Glomerular visceral epithelial cell (primary cell): ENCODE data around the gene ALG14.
A peak's percentile ranks its signal among the peaks of the same experiment; 100 is the strongest.
"Not testable (repeated sequence)": the region's sequence is repeated elsewhere in the genome, so short reads cannot be mapped to it uniquely, and the experiment has no call there.

Experiments
- DNase-seq: peaks from one replicate; pipeline ENCODE4 v3.0.0-alpha.2; 2016; ENCODE audit errors: extremely low spot score

The ALG14 gene

DNA sequence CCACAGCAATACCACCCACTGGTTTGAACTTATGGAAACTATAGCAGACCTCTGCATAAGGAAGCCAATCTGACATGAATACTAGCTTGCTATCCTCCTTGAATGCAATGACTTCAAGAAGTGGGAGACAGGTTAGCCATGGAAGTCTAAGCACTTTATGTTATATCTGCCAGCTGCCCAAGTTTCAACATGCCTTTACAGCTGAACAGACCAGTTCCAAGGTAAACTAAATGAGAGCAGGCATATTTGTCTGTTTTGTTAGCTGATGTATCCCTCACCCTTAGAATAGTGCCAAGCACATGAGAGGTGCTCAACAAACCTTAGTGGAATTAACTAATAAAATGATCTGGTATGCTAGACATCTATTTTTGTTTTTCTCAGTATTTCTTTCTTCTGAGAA is 65.1 kb downstream of the ALG14 start:
- DNase-seq = no peak

- no peak for DNase-seq
Measured at GRCh38 chr1:95006681-95007080, 66.1 kb downstream of the ALG14 start.

GRCh38 chr1:95005584-95005983 is 67.2 kb downstream of the ALG14 start:
- no peak for DNase-seq

DNA sequence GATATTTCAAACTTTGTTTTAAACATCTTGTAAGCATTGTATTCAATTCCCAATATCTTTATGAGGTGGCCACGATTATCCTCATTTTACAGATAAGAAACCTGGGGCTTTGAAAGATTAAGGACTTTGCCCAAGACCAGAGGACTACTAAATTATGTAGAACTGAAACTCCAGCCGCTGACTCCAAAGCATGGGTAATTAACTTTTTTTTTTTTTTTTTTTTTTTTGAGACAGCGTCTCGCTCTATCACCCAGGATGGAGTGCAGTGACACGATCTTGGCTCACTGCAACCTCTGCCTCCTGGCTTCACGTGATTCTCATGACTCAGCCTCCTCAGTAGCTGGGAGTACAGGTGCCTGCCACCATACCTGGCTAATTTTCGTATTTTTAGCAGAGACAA is 68.7 kb downstream of the ALG14 start:
- DNase-seq = no peak

DNA sequence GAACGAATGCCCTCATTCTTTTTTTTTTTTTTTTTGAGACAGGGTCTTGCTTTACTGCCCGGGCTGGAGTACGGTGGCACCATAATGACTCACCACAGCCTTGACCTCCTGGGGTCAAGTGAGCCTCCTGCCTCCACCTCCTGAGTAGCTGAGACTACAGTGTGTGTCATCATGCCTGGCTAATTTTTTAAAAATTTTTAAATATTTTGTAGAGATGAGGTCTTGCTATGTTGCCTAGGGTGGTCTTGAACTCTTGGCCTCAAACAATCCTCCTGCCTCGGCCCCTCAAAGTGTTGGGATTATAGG is 69.4 kb downstream of the ALG14 start:
- peak; percentile 39 for DNase-seq

- no peak for DNase-seq
Measured at GRCh38 chr1:95002540-95003432, 70.0 kb downstream of the ALG14 start.

- DNase-seq = no peak
Measured at GRCh38 chr1:95002164-95002539, 70.6 kb downstream of the ALG14 start.

DNA sequence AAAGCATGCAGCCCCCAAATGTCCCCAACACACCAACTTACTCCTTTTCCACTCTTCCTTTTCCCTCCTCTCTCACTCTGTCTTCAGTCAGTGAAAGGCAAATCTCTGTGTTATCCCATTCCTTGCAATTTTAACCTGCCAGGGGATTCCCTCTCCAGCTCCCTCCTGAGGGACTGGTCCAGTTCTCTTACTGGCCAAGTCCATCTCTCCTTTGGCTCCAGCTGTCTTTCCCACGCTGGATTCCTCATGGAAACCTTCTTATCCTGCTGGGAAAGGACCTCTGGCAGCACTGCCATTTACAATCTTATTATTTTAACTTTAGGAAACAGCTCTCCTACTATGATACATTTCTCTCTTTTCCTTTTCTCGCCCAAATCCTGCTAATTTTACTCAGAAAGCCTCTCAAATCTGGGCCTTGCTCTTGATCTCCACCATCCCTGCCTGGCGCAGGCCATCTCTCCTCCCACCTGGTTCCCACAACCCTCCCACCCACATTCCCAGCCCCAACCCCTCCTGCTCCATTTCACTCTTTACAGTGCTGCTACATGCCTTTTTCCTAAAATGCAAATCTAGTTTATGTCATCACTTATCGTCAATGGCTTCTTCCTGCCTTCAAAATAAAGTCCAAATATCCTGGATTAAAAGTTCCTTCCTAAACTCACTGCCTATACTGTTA is 73.2 kb downstream of the ALG14 start:
- no peak for DNase-seq

DNA sequence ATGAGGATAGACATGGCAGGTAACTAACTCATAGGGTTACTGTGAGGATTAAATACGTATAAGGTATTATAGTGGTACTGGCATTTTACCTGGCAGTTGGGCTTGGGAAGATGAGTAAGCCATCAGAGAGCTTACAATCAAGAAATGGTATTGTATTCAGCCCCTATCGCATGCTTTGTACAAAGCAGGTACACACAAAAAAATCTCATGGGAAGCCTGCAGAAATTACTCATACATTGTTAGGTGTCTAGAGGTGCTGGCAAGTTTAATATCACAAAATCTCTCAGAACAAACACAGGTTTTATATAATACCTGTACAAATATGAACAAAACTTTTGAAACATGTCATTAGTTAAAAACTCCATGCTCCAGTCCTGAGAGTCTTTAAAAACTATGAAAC is 74.0 kb downstream of the ALG14 start:
- DNase-seq = no peak

DNA sequence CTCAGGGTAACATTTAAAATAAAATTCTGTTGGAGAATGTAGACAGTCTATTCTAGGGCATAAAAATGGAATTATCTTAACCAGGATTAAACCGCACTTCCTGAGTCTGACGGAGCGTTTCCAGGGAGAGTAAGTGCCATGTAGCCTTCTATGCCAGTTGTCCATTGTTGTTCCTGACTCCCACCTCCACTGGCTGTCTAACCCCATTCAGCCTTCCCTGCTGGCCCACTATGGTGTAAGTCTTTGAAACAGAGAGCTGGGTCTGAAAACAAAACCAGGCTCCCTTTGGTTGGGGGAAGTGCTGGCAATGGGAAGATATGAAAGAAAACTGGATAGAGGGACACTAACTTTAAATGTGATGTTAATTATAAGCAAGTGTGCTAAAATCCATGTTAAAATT is 74.6 kb downstream of the ALG14 start:
- no peak for DNase-seq

DNA sequence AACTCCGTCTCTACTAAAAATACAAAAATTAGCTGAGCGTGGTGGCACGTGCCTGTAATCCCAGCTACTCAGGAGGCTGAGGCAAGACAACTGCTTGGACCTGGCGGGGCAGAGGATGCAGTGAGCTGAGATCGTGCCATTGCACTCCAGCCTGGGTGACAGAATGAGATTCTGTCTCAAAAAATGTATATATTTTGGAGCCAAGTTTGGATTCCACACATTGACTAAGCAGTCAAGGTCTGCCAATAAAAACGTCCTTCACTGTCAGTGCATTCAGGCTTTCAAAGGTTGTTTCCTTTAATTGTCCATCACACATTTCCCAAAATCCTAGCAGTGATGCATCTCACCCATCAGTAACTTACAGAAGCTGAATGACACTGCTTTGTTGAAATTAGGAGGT is 77.2 kb downstream of the ALG14 start:
- not testable (repeated sequence) for DNase-seq

GRCh38 chr1:94994805-94995204 is 77.9 kb downstream of the ALG14 start:
- no peak for DNase-seq

- DNase-seq = no peak
Measured at GRCh38 chr1:94993931-94994645, 78.7 kb downstream of the ALG14 start.

DNA sequence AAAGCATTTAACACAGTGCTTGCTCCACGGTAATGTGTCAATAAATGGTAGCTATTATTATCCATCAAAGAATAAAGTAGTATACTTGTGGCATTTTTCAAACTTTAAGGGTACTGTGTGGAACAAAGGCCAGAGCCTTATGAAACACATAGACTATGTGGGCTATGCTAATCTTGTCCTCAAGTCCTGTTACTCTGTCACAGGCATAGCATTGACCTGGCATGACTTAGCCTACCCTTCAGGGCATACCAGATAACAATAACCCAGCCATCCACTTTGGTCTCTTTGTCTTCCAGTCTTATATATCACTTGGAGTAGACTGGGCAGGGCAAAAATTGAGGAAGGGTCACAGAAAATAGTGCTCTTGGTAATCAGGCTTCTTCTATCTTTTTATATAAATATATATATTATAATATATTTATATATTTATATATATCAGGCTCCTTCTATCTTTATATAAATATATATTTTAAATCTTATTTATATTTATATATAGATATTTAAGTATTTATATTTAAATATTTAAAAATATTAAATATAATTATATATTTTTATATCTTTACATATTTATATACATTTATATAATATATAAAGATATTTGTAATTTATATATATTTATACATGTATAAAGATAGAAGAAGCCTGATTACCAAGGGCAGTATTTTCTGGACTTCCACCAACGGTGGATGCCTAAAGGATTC is 79.7 kb downstream of the ALG14 start:
- no peak for DNase-seq

DNA sequence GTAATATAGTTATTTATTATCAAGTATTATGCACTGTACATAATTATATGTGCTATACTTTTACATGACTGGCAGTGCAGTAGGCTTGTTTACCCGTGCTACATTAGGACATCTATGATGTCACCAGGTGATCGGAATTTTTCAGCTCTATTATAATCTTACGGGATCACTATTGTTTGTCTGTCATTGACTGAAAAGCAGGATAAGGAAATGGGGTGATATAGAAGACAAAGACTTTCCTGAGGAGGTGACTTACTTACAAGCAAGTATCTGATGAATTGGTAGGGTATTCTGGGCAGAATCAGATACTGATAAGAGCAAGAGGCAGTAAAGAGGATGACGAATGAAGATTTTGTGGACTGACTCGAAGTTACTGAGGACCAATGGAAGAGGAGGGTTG is 80.6 kb downstream of the ALG14 start:
- DNase-seq = no peak

- DNase-seq = no peak
Measured at GRCh38 chr1:94989911-94990473, 82.8 kb downstream of the ALG14 start.

- DNase-seq = peak; percentile 12
Measured at GRCh38 chr1:94989398-94989797, 83.4 kb downstream of the ALG14 start.

DNA sequence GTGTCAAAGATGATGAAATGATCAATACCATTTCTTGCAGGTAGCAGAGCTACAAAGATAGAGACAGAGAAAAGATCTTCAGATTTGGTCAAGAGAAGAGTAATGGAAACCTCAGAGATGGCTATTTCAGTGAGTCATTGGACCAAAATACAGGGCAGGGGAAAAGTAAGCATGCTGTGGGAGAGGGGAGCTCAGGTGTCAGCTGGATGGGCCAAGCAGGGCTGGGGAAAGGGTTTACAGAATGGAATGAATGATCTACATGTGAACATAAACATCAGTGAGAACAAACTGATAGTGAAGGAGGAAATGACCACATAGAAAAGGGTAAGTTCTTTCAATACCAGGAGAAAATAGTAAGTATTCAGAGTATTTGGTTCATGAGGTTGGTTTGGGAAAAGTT is 84.4 kb downstream of the ALG14 start:
- no peak for DNase-seq

GRCh38 chr1:94986783-94987182 is 86.0 kb downstream of the ALG14 start:
- peak; percentile 39 for DNase-seq

GRCh38 chr1:94983171-94983739 is 89.5 kb downstream of the ALG14 start:
- peak; percentile 62 for DNase-seq

DNA sequence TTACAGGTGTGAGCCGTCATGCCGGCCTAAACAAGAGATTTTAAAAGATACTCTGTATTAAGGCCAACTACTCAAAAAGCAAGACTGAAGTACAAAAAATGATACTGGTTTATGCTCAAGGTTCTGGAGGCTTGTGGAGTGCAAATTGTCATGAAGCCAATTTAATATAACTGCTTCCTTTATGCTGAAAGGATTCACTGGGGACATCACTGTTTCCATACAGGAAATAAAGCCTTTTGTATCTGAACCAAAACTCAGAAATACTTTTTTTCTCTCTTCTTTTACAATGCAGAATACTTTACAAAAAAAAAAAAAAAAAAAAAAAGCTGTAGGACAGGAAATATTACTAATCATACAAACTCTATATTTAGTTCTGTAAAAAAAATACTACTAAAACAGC is 90.4 kb downstream of the ALG14 start:
- DNase-seq = no peak

GRCh38 chr1:94981575-94981973 is 91.2 kb downstream of the ALG14 start:
- DNase-seq = no peak
